ENCODE data around the gene CYB561. TPM values are rescaled to one million over a fixed set of nuclear protein-coding genes. Genes with fewer than 3 reads are reported as not detected.

CYB561 gene
- total and polyA plus RNA-seq, 10 of the 15 experiments (the other 5 are each of a cell fraction or from before 2014, with no cell fraction given), result 0.52 to 6.9 (median 2.5) TPM

GRCh38 chr17:63495491-63495890 lies 49.4 kb upstream of the CYB561 start:
- in situ Hi-C loops (cut with MboI) (no loop called here), intact Hi-C loops (cut with micrococcal nuclease; ENCODE audit: unreplicated experiment) (no loop called here)
- no peak overlapping the region for H3K9ac ChIP-seq (ENCODE audit: control insufficient read depth, insufficient read depth, low read length)
- BruUV-seq (replicated peaks), result no TSS peak
- ChIA-PET SMC1A (ENCODE audit: uncharacterized antibody, unreplicated experiment) (interaction anchor here (1.3 kb wide), 1 partner anchor 8 kb away, joined by 4 read pairs; no protein-coding TSS in a partner anchor), POLR2A (no interaction called here), CTCF (interaction anchor here (0.7 to 1.0 kb wide), 2 partner anchors 99 to 370 kb away, joined by 3 read pairs; no protein-coding TSS in a partner anchor), RAD21 (ENCODE audit: unreplicated experiment) (no interaction called here)
- H3K27ac ChIP-seq (ENCODE audit: control insufficient read depth, insufficient read depth), result no peak overlapping the region
- FAIRE-seq (no peak), ATAC-seq (no peak), DNase-seq (ENCODE audit: low read depth, low spot score) (no peak)
- H4K20me1 ChIP-seq (ENCODE audit: control insufficient read depth, insufficient read depth), result no peaks in the 10 kb centered on the region
- H2AFZ ChIP-seq (ENCODE audit: control insufficient read depth, low read depth, low read length), result no peak overlapping the region
- H3K4me3 ChIP-seq, result no peak overlapping the region
- no peaks in the 10 kb centered on the region for H3K36me3 ChIP-seq (ENCODE audit: control insufficient read depth in 2 of 2, insufficient read depth in 2 of 2, low read length in 1 of 2)
- 44% methylated on average over 6 of the region's 6 CpGs for WGBS (ENCODE audit: insufficient coverage, insufficient replicate concordance, low lambda C conversion rate, missing lambda C conversion rate)
- no peaks in the 10 kb centered on the region for H3K4me1 ChIP-seq (ENCODE audit: control insufficient read depth, insufficient read depth, low read length)
- no peaks in the 10 kb centered on the region for H3K9me3 ChIP-seq (replicated peaks; ENCODE audit: control insufficient read depth, insufficient read depth, low read length)
- TF ChIP-seq CHD4 (IDR thresholded peaks at IDR 0.05) (no peak), POU2F2 (IDR thresholded peaks at IDR 0.05; ENCODE audit: borderline replicate concordance, low read depth, low read length) (no peak), NFYA (IDR thresholded peaks at IDR 0.05; ENCODE audit: borderline replicate concordance, low read depth, low read length) (no peak), GABPA (IDR thresholded peaks at IDR 0.05; ENCODE audit: low read depth) (no peak), MAX (IDR thresholded peaks at IDR 0.05; ENCODE audit: low read depth, low read length) (no peak), NFYB (IDR thresholded peaks at IDR 0.05; ENCODE audit: insufficient read depth, low read depth, low read length) (no peak), KAT2A (conservative IDR thresholded peaks at IDR 0.05; ENCODE audit: control insufficient read depth, low read depth, low read length) (no peak), JUNB (IDR thresholded peaks at IDR 0.05) (no peak), ZNF384 (IDR thresholded peaks at IDR 0.05; ENCODE audit: borderline replicate concordance, low read depth, low read length) (no peak), SRF (IDR thresholded peaks at IDR 0.05; ENCODE audit: low read depth in 2 of 2, low read length in 2 of 2) (no peak), YY1 (IDR thresholded peaks at IDR 0.05; ENCODE audit: low read depth, low read length) (no peak), BCL11A (IDR thresholded peaks at IDR 0.05; ENCODE audit: low read depth, low read length) (no peak), ZBTB40 (IDR thresholded peaks at IDR 0.05; ENCODE audit: borderline replicate concordance) (no peak), BCLAF1 (IDR thresholded peaks at IDR 0.05) (no peak), SREBF2 (IDR thresholded peaks at IDR 0.05; ENCODE audit: low read length) (no peak), NR2F1 (conservative IDR thresholded peaks at IDR 0.05) (no peak), CREM (IDR thresholded peaks at IDR 0.05; ENCODE audit: low read depth) (no peak)
- no peaks in the 10 kb centered on the region for H3K79me2 ChIP-seq (ENCODE audit: control insufficient read depth, insufficient read depth, low read length)
- no peak overlapping the region for H3K4me2 ChIP-seq (ENCODE audit: control insufficient read depth, insufficient read depth)
- peaks cover 0 to 1% of the 10 kb centered on the region in 2 experiments; a peak in 3 of 4 replicates for H3K27me3 ChIP-seq (replicated peaks in 1 of 2; ENCODE audit: control insufficient read depth in 2 of 2, insufficient read depth in 2 of 2, low read length in 1 of 2)

Data from GM12878 (cell line).